Measurements from ENCODE around the gene TNFRSF21. TPM values are rescaled to one million over a fixed set of nuclear protein-coding genes. Genes with fewer than 3 reads are reported as not detected.
"Not testable (repeated sequence)": the region's sequence is repeated elsewhere in the genome, so short reads cannot be mapped to it uniquely, and the experiment has no call there.

The TNFRSF21 gene
- total RNA-seq, 3 donors from 2014 or later, result 10.2 to 21.4 (median 20.9) TPM

DNA sequence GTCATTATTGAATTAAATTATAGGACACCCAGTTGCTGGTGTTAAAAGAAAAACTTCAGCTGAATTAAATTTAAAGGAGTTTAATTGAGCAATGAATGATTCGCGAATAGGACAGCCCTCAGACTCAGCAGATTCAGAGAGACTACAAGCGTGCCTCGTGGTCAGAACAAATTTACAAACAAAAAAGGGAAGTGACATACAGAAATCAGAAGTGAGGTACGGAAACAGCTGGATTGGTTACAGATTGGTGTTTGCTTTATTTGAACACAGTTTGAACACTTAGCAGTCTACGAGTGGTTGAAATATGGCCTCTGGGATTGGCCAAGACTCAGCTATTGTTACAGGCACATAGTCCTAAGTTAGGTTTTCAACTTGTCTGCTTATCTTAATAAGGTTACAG, 25.8 kb upstream of the TNFRSF21 start:
- Histone ChIP-seq H3K4me3 (no peak overlapping the region), H3K36me3 (no peaks in the 10 kb centered on the region), H3K4me1 (no peaks in the 10 kb centered on the region), H3K27ac (no peak overlapping the region), H3K9me3 (no peaks in the 10 kb centered on the region), H3K27me3 (no peaks in the 10 kb centered on the region)
- TF ChIP-seq POLR2AphosphoS5 (IDR thresholded peaks at IDR 0.05), result no peak
- no peak for TF ChIP-seq POLR2A (IDR thresholded peaks at IDR 0.05)
- TF ChIP-seq, protein P1, sequence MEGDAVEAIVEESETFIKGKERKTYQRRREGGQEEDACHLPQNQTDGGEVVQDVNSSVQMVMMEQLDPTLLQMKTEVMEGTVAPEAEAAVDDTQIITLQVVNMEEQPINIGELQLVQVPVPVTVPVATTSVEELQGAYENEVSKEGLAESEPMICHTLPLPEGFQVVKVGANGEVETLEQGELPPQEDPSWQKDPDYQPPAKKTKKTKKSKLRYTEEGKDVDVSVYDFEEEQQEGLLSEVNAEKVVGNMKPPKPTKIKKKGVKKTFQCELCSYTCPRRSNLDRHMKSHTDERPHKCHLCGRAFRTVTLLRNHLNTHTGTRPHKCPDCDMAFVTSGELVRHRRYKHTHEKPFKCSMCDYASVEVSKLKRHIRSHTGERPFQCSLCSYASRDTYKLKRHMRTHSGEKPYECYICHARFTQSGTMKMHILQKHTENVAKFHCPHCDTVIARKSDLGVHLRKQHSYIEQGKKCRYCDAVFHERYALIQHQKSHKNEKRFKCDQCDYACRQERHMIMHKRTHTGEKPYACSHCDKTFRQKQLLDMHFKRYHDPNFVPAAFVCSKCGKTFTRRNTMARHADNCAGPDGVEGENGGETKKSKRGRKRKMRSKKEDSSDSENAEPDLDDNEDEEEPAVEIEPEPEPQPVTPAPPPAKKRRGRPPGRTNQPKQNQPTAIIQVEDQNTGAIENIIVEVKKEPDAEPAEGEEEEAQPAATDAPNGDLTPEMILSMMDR (IDR thresholded peaks at IDR 0.05), result no peak
- intact Hi-C loops (cut with DNase I; ENCODE audit: low total_unique reads), result no loop called here
- no peak for DNase-seq (ENCODE audit: low spot score in 2 of 2)

DNA sequence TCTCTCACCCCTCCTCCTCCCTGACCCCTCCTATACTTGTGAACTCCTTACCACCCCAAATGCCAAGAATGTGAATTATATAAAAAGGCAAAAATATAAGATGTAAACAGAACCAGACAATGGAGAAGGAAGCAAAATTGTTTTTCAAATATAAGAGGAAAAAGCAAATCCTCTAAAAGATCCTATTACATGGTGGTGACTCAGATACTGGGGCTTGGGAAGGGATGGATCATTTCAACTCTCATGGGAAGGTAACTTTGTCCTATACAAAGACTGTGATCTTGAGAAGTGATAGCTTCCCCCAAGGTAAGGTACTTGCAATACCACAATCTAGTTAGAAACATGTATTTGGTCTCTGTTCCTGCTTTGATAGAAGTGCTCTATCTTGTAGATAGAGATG, 24.6 kb upstream of the TNFRSF21 start:
- Histone ChIP-seq H3K4me3 (no peak overlapping the region), H3K9me3 (no peaks in the 10 kb centered on the region), H3K4me1 (no peaks in the 10 kb centered on the region), H3K27me3 (no peaks in the 10 kb centered on the region), H3K36me3 (no peaks in the 10 kb centered on the region), H3K27ac (no peak overlapping the region)
- TF ChIP-seq, protein P1 (IDR thresholded peaks at IDR 0.05), result no peak
- TF ChIP-seq POLR2AphosphoS5 (IDR thresholded peaks at IDR 0.05), result no peak
- TF ChIP-seq POLR2A (IDR thresholded peaks at IDR 0.05), result no peak
- DNase-seq (ENCODE audit: low spot score in 2 of 2), result no peak
- intact Hi-C loops (cut with DNase I; ENCODE audit: low total_unique reads), result no loop called here

DNA sequence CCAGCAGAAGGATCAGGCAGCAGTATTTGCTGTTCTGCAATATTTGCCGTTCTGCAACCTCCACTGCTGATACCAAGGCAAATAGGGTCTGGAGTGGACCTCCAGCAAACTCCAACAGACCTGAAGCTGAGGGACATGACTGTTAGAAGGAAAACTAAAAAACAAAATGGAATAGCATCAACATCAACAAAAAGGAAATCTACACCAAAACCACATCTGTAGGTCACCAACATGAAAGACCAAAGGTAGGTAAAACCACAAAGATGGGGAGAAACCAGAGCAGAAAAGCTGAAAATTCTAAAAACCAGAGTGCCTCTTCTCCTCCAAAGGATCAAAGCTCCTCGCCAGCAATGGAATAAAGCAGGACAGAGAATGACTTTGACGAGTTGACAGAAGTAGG, 18.9 kb upstream of the TNFRSF21 start:
- H3K4me1 ChIP-seq; H3K4me3 ChIP-seq; H3K27me3 ChIP-seq; H3K36me3 ChIP-seq; intact Hi-C loops (cut with DNase I; ENCODE audit: low total_unique reads); DNase-seq (ENCODE audit: low spot score in 2 of 2); H3K27ac ChIP-seq; H3K9me3 ChIP-seq: not testable (repeated sequence)

DNA sequence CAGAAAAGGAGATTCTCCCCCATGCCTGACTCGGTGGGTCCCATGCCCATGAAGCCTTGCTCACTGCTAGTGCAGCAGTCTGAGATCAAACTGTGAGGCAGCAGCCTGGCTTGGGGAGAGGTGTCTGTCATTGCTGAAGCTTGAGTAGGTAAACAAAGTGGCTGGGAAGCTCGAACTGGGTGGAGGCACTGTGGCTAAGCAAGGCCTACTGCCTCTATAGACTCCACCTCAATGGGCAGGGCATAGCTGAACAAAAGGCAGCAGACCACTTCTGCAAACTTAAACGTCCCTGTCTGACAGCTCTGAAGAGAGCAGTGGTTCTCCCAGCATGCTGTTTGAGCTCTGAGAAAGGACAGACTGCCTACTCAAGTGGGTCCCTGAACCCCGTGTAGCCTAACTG, 18.4 kb upstream of the TNFRSF21 start:
- H3K27ac ChIP-seq; H3K9me3 ChIP-seq; H3K4me3 ChIP-seq; intact Hi-C loops (cut with DNase I; ENCODE audit: low total_unique reads); DNase-seq (ENCODE audit: low spot score in 2 of 2); H3K4me1 ChIP-seq; H3K36me3 ChIP-seq; H3K27me3 ChIP-seq: not testable (repeated sequence)

DNA sequence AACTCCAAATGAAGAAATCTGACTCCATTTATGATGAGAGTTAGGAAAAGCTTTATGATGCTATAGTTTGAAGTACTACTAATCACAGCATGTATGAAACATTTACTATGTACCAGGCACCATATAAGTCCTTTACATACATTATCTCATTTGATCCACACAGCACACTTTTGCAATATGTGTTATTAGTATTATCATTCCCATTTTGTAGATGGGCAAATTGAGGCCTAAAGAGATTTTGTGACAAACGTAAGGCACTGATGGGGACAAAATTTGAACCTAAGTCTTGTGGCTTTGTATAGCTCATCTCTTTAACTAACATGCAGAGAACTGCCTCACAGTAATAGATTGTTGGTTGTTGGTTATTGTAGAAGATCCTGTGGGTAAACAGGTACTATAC, 14.2 kb upstream of the TNFRSF21 start:
- TF ChIP-seq POLR2A (IDR thresholded peaks at IDR 0.05) (no peak), POLR2AphosphoS5 (IDR thresholded peaks at IDR 0.05) (no peak)
- TF ChIP-seq, protein P1 (IDR thresholded peaks at IDR 0.05), result no peak
- no peaks in the 10 kb centered on the region for H3K27me3 ChIP-seq
- H3K27ac ChIP-seq, result no peak overlapping the region
- DNase-seq (ENCODE audit: low spot score in 2 of 2), result no peak
- H3K36me3 ChIP-seq, result no peaks in the 10 kb centered on the region
- no peaks in the 10 kb centered on the region for H3K4me1 ChIP-seq
- intact Hi-C loops (cut with DNase I; ENCODE audit: low total_unique reads), result no loop called here
- no peaks in the 10 kb centered on the region for H3K9me3 ChIP-seq
- no peak overlapping the region for H3K4me3 ChIP-seq

DNA sequence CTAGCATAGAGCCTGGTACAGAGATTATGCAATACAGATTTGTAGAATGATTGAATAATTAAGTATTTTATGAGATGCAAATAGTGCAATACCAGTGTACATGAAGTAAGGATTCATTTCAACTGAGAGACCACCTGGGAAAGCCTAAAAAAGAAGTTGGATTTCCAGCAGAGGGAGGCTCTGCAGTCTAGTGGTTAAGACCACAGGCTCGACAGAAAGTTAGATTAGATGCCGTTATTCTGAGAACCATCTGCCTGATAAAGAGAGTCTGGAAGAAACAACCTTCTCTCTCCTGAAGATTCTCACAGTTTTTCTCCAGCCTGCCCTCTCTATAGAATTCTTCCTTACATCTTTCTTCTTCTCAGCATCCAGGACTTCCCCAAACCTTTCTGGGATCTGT, 13.6 kb upstream of the TNFRSF21 start:
- TF ChIP-seq POLR2A (IDR thresholded peaks at IDR 0.05) (no peak), POLR2AphosphoS5 (IDR thresholded peaks at IDR 0.05) (no peak)
- TF ChIP-seq, protein P1 (IDR thresholded peaks at IDR 0.05), result no peak
- Histone ChIP-seq H3K4me1 (no peaks in the 10 kb centered on the region), H3K36me3 (no peaks in the 10 kb centered on the region), H3K27ac (no peak overlapping the region), H3K9me3 (no peaks in the 10 kb centered on the region), H3K27me3 (no peaks in the 10 kb centered on the region), H3K4me3 (no peak overlapping the region)
- intact Hi-C loops (cut with DNase I; ENCODE audit: low total_unique reads), result no loop called here
- no peak for DNase-seq (ENCODE audit: low spot score in 2 of 2)
